Stimulated activated CD8-positive, alpha-beta memory T cell treated with anti-CD3 and anti-CD28 coated beads, Interleukin-4, amount 100 ng/mL, for 4 hours (primary cell): ENCODE data around the gene KIF5C.
"Not testable (repeated sequence)": the region's sequence is repeated elsewhere in the genome, so short reads cannot be mapped to it uniquely, and the experiment has no call there.

Source experiments
- DNase-seq, 2 donors: peaks; one replicate each; pipeline ENCODE4 v3.0.0-alpha.2; 2020; ENCODE audit warnings: low read depth in 2 of 2, low spot score in 1 of 2

KIF5C gene

GRCh38 chr2:148963461-148963860 lies 88.4 kb downstream of the KIF5C start:
- DNase-seq, result no peak

- no peak for DNase-seq
Observed at GRCh38 chr2:148965623-148966437, 90.8 kb downstream of the KIF5C start.

GRCh38 chr2:148966438-148966758 lies 91.4 kb downstream of the KIF5C start:
- DNase-seq, result no peak

GRCh38 chr2:148967056-148967455 lies 92.0 kb downstream of the KIF5C start:
- DNase-seq, result no peak

- DNase-seq, result no peak
Observed at GRCh38 chr2:148967578-148967977, 92.6 kb downstream of the KIF5C start.

GRCh38 chr2:148968301-148968700 lies 93.3 kb downstream of the KIF5C start:
- no peak for DNase-seq

GRCh38 chr2:148968776-148969319 lies 93.8 kb downstream of the KIF5C start:
- DNase-seq, result no peak

- no peak for DNase-seq
Observed at GRCh38 chr2:148969659-148970061, 94.6 kb downstream of the KIF5C start.

- DNase-seq, result no peak
Observed at GRCh38 chr2:148970385-148970784, 95.4 kb downstream of the KIF5C start.

GRCh38 chr2:148971547-148971946 lies 96.5 kb downstream of the KIF5C start:
- no peak for DNase-seq

GRCh38 chr2:148974095-148974494 lies 99.1 kb downstream of the KIF5C start:
- no peak for DNase-seq

GRCh38 chr2:148978026-148978685 lies 103.1 kb downstream of the KIF5C start:
- DNase-seq, result no peak

GRCh38 chr2:148978706-148979105 lies 103.7 kb downstream of the KIF5C start:
- DNase-seq, result no peak

GRCh38 chr2:148979164-148979918 lies 104.3 kb downstream of the KIF5C start:
- DNase-seq, result no peak

- DNase-seq, result no peak
Observed at GRCh38 chr2:148979919-148980277, 104.9 kb downstream of the KIF5C start.

GRCh38 chr2:148980496-148980895 lies 105.5 kb downstream of the KIF5C start:
- not testable (repeated sequence) for DNase-seq

- DNase-seq, result no peak
Observed at GRCh38 chr2:148981324-148981723, 106.3 kb downstream of the KIF5C start.

- no peak for DNase-seq
Observed at GRCh38 chr2:148981781-148982180, 106.8 kb downstream of the KIF5C start.

GRCh38 chr2:148982282-148982681 lies 107.3 kb downstream of the KIF5C start:
- no peak for DNase-seq

- no peak for DNase-seq
Observed at GRCh38 chr2:148983896-148984295, 108.9 kb downstream of the KIF5C start.

GRCh38 chr2:148984449-148984848 lies 109.4 kb downstream of the KIF5C start:
- DNase-seq, result no peak

GRCh38 chr2:148987286-148987685 lies 112.3 kb downstream of the KIF5C start:
- no peak for DNase-seq
